Neutrophil (primary cell): ENCODE results near the gene MYO7B.

Source experiments
- H3K27ac ChIP-seq: fragments of 200-600 bp; sonication (generic); 2 replicates; pipeline ENCODE4 v1.5.1; 2016; ENCODE audit warnings: mild to moderate bottlenecking, moderate library complexity
- H3K27me3 ChIP-seq: fragments of 200-600 bp; sonication (generic); 2 replicates; pipeline ENCODE4 v1.6.0; 2016; ENCODE audit warnings: mild to moderate bottlenecking
- H3K36me3 ChIP-seq: fragments of 200-600 bp; sonication (generic); 2 replicates; pipeline ENCODE4 v1.5.1; 2017
- H3K4me1 ChIP-seq, 2 experiments: fragments of 200-600 bp in 1 of 2; sonication (generic) in 1 of 2; 1 replicate in 1 of 2; 2 replicates in 1 of 2; pipeline versions ENCODE4 v1.5.1 to v1.6.1; 2013 to 2016; ENCODE audit warnings: low read depth in 1 of 2, low read length in 1 of 2, mild to moderate bottlenecking in 1 of 2, moderate library complexity in 1 of 2; ENCODE audit not compliant: control insufficient read depth in 1 of 2, insufficient read depth in 1 of 2
- H3K4me3 ChIP-seq, 2 experiments: fragments of 200-600 bp in 1 of 2; sonication (generic) in 1 of 2; 1 replicate in 1 of 2; 2 replicates in 1 of 2; pipeline ENCODE4 v1.5.1; 2013 to 2016; ENCODE audit warnings: low read depth in 1 of 2, low read length in 1 of 2, mild to moderate bottlenecking in 1 of 2, moderate library complexity in 1 of 2
- H3K9me3 ChIP-seq: fragments of 200-600 bp; sonication (generic); 2 replicates; pipeline ENCODE4 v1.5.1; 2016
- TF ChIP-seq, protein P1 (sequence below): fragments of 200-600 bp; sonication (generic); IDR thresholded peaks from 2 replicates; pipeline ENCODE4 v1.5.1; 2016; ENCODE audit warnings: antibody characterized with exemption

Gene MYO7B

DNA sequence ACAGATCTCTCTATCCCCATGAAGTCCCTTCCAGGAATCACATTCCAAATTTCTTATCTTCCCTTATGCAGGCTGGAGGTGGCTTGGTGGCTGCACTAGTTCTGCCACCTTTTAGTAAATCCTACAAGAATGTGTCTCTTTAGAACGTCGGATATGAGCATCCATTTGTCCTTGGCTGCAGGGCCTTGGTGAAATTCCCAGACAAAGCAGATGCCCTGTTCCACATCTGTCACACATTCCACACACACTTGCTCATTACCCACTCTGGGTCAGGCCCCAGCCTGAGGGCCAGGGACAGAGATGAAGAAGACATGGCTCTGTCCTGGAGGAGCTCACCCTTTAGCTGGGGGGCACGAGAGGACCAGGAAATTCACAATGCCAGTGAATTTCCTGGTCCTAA is 79.2 kb downstream of the MYO7B start:
- TF ChIP-seq, protein P1, sequence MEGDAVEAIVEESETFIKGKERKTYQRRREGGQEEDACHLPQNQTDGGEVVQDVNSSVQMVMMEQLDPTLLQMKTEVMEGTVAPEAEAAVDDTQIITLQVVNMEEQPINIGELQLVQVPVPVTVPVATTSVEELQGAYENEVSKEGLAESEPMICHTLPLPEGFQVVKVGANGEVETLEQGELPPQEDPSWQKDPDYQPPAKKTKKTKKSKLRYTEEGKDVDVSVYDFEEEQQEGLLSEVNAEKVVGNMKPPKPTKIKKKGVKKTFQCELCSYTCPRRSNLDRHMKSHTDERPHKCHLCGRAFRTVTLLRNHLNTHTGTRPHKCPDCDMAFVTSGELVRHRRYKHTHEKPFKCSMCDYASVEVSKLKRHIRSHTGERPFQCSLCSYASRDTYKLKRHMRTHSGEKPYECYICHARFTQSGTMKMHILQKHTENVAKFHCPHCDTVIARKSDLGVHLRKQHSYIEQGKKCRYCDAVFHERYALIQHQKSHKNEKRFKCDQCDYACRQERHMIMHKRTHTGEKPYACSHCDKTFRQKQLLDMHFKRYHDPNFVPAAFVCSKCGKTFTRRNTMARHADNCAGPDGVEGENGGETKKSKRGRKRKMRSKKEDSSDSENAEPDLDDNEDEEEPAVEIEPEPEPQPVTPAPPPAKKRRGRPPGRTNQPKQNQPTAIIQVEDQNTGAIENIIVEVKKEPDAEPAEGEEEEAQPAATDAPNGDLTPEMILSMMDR = no peak
- no peaks in the 10 kb centered on the region for H3K4me1 ChIP-seq
- H3K4me3 ChIP-seq = no peak overlapping the region
- H3K27me3 ChIP-seq = no peaks in the 10 kb centered on the region
- H3K27ac ChIP-seq = no peak overlapping the region
- H3K36me3 ChIP-seq = peaks cover 7% of the 10 kb centered on the region
- H3K9me3 ChIP-seq = no peaks in the 10 kb centered on the region

DNA sequence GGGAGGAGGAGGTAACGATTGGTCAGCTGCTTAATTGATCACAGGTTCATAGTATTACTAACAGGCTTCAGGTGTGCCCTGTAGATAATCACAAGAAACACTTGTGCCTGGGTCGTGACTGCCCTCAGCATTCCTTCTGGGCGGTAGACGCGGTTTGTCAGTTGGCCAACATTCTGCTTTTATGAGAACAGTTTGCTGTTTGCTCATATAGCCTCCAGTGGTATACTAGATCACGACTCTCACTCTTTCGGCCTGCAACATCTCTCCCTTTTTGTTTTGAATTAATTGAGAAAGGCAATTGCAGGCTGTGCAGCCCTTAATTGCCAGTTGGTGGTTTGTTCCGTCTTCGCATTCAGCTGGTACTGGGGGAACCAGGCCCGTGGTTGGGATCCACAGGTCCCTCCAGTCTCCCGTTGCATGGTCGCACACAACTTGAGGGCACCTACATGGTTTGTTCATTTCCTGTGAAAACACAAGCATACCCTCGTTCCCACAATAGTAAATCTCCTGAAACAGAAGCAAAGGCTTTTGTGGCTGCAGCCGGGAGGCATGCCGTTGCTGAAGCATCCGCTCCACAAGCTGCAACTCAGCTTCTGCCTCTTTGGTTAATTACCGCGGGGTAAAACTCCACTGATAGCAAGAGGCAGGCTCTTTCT is 80.2 kb downstream of the MYO7B start:
- Histone ChIP-seq H3K9me3 (no peaks in the 10 kb centered on the region), H3K4me1 (no peaks in the 10 kb centered on the region), H3K36me3 (peaks cover 3% of the 10 kb centered on the region), H3K27me3 (no peaks in the 10 kb centered on the region), H3K27ac (no peak overlapping the region), H3K4me3 (no peak overlapping the region)
- TF ChIP-seq, protein P1 = no peak

DNA sequence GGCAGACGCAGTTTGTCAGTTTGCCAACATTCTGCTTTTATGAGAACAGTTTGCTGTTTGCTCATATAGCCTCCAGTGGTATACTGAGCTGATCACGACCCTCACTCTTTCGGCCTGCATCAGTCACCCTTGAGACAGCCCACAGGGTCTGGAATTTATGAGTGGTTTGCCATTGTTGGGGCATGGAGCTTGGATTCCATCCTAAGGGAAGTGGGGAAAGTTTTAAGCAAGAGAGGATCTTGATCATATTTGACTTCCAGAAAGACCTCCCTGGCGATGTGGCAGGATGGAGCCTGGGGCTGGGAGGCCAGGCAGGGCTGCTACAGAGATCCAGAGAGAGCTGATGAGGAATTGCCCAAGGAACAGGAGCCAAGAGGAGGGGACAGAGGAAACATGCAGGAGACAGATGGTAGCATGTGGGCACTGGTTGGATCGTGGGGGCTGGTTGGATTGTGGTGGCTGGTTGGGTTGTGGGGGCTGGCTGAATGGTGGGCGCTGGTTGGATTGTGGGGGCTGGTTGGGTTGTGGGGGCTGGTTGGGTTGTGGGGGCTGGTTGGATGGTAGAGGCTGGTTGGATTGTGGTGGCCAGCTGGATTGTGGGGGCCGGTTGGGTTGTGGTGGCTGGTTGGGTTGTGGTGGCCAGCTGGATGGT is 83.2 kb downstream of the MYO7B start:
- TF ChIP-seq, protein P1 = no peak
- Histone ChIP-seq H3K4me1 (no peaks in the 10 kb centered on the region), H3K27me3 (no peaks in the 10 kb centered on the region), H3K9me3 (no peaks in the 10 kb centered on the region), H3K4me3 (no peak overlapping the region), H3K27ac (no peak overlapping the region), H3K36me3 (peaks cover 12% of the 10 kb centered on the region)

DNA sequence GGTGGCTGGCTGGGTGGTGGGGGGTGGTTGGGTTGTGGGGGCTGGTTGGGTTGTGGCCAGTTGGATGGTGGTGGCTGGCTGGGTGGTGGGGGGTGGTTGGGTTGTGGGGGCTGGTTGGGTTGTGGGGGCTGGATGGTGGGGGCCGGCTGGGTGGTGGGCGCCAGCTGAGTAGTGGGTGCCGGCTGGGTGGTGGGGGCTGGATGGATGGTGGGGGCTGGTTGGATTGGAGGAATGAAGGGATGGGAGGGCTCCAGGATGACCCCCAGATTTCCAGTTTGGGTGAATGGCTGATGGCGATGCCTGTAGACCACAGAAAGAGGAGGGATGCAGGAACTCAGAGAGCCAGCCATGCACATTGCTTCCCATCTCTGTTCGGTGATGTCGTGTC is 83.7 kb downstream of the MYO7B start:
- no peak overlapping the region for H3K4me3 ChIP-seq
- H3K9me3 ChIP-seq = no peaks in the 10 kb centered on the region
- H3K4me1 ChIP-seq = no peaks in the 10 kb centered on the region
- H3K27me3 ChIP-seq = no peaks in the 10 kb centered on the region
- TF ChIP-seq, protein P1 = no peak
- no peak overlapping the region for H3K27ac ChIP-seq
- peaks cover 15% of the 10 kb centered on the region for H3K36me3 ChIP-seq

DNA sequence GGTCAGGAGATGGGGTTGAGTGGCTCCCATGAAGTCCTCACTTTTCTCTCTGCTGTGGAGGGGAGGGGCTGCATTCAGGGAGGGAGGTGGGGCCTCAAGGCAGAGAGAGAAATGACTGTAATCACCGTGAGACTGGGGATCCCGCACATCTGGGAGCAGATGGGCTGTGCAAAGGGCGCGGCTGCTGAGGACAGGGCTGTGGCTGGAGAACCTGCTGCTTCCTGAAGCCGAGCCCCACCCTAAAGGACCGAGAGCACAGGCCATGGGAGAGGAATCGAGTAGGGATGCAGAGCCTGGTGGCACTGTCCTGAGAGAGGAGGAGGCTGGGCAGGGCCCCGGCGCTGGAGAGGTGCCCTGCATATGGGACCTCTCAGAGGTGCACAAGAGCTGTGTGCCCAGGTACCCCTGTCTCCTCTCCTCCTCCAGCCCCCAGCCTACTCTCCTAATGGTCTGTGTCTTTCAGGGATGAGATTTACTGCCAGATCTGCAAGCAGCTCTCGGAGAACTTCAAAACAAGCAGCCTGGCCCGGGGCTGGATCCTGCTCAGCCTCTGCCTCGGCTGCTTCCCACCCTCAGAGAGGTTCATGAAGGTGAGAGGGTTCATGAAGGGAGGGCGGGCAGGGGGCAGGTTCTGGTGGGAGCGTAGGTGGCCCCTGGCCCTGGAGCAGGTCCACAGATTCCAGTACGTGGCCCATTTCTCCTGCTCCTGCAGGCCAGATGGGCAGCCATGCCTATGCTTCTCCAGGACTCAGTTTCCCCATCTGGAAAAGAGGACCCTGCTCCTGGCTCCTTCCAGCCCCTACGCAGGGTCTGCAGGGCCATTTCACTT is 84.6 kb downstream of the MYO7B start:
- Histone ChIP-seq H3K4me1 (no peaks in the 10 kb centered on the region), H3K36me3 (peaks cover 17% of the 10 kb centered on the region), H3K27me3 (no peaks in the 10 kb centered on the region), H3K27ac (no peak overlapping the region), H3K9me3 (no peaks in the 10 kb centered on the region), H3K4me3 (no peak overlapping the region)
- TF ChIP-seq, protein P1 = no peak
